ENCODE measurements around the gene TACC2. TPM values are rescaled to one million over a fixed set of nuclear protein-coding genes. Genes with fewer than 3 reads are reported as not detected.

Gene TACC2
- total and polyA plus RNA-seq, 9 of the 15 experiments (the other 6 are each of a cell fraction or from before 2014, with no cell fraction given): under 0.01 to 0.35 (median 0.03) TPM; not detected in 6

DNA sequence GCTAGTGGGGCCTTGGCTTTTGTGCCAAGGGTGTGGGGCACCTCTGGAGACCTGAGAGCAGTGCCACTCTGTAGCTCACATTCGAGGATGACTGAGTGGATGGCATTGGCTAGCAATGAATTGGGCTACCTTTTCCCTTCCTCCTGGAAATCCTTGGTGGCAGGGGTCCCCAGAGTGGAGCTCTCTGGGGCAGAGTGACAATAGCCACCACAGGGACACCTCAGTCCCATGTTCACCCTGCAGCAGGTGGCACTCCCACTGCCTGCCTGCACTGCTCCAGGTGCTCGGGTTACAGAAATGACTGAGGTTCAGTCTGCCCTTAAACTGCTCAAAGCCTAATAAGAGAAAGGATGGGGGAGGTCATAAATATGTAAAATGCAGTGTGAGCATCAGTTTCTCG lies 300.0 kb downstream of the TACC2 start:
- H3K79me2 ChIP-seq (ENCODE audit: control insufficient read depth, insufficient read depth, low read length): no peaks in the 10 kb centered on the region
- BruUV-seq (replicated peaks): no TSS peak
- 0% methylated on average over 2 of the region's 3 CpGs for WGBS (ENCODE audit: insufficient coverage, low coverage, missing lambda C conversion rate)
- no peaks in the 10 kb centered on the region for H3K9me1 ChIP-seq (ENCODE audit: control insufficient read depth, insufficient read depth, low read length)
- H3K9me3 ChIP-seq (replicated peaks; ENCODE audit: control insufficient read depth, insufficient read depth, low read depth, low read length): no peaks in the 10 kb centered on the region
- no peak overlapping the region for H3K9ac ChIP-seq (ENCODE audit: insufficient read depth in 1 of 2, low read depth in 2 of 2, low read length in 2 of 2)
- no peak overlapping the region for H3K4me3 ChIP-seq
- H2AFZ ChIP-seq (ENCODE audit: low read depth, low read length): no peak overlapping the region
- H3K27ac ChIP-seq (ENCODE audit: extremely low read depth, low read depth, low read length): no peak overlapping the region
- H3K4me1 ChIP-seq (replicated peaks in 1 of 2; ENCODE audit: control insufficient read depth in 2 of 2, insufficient read depth in 2 of 2, low read length in 2 of 2): no peaks in the 10 kb centered on the region
- DNase-seq (ENCODE audit: extremely low read depth in 1 of 4, low spot score in 3 of 4) (no peak), FAIRE-seq (no peak), ATAC-seq (no peak)
- H3K27me3 ChIP-seq (ENCODE audit: control insufficient read depth in 2 of 2, insufficient read depth in 2 of 2, low read length in 2 of 2): no peaks in the 10 kb centered on the region; a peak in 1 of 5 replicates
- ChIA-PET POLR2A (no interaction called here), CTCF (ENCODE audit: low intra/inter-chr PET ratio) (no interaction called here)
- H4K20me1 ChIP-seq (replicated peaks; ENCODE audit: control insufficient read depth, insufficient read depth, low read length): no peaks in the 10 kb centered on the region
- H3K4me2 ChIP-seq (ENCODE audit: insufficient read depth, low read length): no peak overlapping the region
- no peaks in the 10 kb centered on the region for H3K36me3 ChIP-seq (ENCODE audit: control insufficient read depth, insufficient read depth, low read length)
- intact Hi-C loops (cut with micrococcal nuclease) (no loop called here), in situ Hi-C loops (cut with MboI) (no loop called here)
- TF ChIP-seq ZNF79 (CRISPR knock-in tag; IDR thresholded peaks at IDR 0.05; ENCODE audit: low read depth) (no peak), KDM5B (IDR thresholded peaks at IDR 0.05; ENCODE audit: insufficient replicate concordance, low read depth, low read length) (no peak), NFE2L1 (tag; IDR thresholded peaks at IDR 0.05; ENCODE audit: borderline replicate concordance, low read depth) (no peak), SMARCA4 (IDR thresholded peaks at IDR 0.05) (no peak), LARP7 (IDR thresholded peaks at IDR 0.05) (no peak), DNMT1 (IDR thresholded peaks at IDR 0.05) (no peak), U2AF2 (optimal IDR thresholded peaks at IDR 0.05; ENCODE audit: low read depth, low read length) (no peak), EZH2 (IDR thresholded peaks at IDR 0.05; ENCODE audit: borderline replicate concordance, low read depth, low read length) (no peak), GTF2E2 (tag; IDR thresholded peaks at IDR 0.05) (no peak), SETDB1 (IDR thresholded peaks at IDR 0.05; ENCODE audit: low read length) (no peak)
- TF ChIP-seq, protein P1, sequence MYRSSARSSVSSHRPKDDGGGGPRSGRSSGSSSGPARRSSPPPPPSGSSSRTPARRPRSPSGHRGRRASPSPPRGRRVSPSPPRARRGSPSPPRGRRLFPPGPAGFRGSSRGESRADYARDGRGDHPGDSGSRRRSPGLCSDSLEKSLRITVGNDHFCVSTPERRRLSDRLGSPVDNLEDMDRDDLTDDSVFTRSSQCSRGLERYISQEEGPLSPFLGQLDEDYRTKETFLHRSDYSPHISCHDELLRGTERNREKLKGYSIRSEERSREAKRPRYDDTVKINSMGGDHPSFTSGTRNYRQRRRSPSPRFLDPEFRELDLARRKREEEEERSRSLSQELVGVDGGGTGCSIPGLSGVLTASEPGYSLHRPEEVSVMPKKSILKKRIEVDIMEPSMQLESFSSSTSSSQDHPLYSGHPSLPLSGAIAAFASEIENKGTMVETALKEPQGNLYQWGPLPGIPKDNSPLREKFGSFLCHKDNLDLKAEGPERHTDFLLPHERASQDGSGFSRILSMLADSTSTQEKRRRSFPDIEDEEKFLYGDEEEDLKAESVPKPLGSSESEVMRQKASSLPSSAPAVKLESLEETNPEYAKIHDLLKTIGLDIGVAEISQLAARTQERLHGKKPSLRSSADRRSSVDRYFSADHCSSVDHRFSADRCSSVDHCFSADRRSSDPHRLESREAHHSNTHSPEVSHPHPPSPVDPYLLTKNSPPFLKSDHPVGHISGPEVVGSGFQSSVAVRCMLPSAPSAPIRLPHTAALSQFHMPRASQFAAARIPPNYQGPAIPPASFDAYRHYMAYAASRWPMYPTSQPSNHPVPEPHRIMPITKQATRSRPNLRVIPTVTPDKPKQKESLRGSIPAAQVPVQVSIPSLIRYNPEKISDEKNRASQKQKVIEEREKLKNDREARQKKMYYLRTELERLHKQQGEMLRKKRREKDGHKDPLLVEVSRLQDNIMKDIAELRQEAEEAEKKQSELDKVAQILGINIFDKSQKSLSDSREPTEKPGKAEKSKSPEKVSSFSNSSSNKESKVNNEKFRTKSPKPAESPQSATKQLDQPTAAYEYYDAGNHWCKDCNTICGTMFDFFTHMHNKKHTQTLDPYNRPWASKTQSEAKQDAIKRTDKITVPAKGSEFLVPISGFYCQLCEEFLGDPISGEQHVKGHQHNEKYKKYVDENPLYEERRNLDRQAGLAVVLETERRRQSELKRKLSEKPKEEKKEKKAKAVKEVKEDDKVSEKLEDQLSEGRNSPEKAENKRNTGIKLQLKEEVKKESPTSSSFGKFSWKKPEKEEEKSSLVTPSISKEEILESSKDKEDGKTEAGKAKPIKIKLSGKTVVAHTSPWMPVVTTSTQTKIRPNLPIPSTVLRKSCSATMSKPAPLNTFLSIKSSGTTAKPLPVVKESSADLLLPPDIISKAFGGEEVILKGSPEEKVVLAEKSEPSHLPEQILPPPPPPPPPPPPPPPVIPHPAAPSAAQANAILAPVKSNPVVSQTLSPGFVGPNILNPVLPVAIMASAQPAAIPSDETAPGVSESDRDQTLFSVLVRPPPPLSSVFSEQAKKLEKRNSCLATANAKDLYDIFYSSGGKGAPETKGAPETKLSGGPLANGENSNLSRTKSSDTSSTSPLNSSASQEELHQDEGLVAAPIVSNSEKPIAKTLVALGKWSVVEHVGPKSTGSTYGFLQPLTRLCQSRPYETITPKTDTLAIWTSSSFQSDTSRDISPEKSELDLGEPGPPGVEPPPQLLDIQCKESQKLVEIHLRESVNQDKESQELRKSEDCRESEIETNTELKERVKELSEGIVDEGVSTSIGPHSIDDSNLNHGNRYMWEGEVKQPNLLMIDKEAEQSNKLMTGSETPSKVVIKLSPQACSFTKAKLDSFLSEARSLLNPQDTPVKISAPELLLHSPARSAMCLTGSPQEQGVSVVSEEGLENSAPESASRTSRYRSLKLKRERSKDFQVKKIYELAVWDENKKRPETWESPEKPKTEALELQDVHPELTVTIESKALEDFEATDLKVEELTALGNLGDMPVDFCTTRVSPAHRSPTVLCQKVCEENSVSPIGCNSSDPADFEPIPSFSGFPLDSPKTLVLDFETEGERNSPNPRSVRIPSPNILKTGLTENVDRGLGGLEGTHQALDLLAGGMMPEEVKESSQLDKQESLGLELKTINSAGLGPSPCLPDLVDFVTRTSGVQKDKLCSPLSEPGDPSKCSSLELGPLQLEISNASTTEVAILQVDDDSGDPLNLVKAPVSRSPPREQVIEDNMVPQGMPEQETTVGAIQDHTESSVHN (IDR thresholded peaks at IDR 0.05; ENCODE audit: borderline replicate concordance in 1 of 2, low read depth in 1 of 2): no peak
- TF ChIP-seq, protein P2, sequence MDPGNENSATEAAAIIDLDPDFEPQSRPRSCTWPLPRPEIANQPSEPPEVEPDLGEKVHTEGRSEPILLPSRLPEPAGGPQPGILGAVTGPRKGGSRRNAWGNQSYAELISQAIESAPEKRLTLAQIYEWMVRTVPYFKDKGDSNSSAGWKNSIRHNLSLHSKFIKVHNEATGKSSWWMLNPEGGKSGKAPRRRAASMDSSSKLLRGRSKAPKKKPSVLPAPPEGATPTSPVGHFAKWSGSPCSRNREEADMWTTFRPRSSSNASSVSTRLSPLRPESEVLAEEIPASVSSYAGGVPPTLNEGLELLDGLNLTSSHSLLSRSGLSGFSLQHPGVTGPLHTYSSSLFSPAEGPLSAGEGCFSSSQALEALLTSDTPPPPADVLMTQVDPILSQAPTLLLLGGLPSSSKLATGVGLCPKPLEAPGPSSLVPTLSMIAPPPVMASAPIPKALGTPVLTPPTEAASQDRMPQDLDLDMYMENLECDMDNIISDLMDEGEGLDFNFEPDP (CRISPR knock-in tag; IDR thresholded peaks at IDR 0.05): no peak
- TF ChIP-seq, protein P3, sequence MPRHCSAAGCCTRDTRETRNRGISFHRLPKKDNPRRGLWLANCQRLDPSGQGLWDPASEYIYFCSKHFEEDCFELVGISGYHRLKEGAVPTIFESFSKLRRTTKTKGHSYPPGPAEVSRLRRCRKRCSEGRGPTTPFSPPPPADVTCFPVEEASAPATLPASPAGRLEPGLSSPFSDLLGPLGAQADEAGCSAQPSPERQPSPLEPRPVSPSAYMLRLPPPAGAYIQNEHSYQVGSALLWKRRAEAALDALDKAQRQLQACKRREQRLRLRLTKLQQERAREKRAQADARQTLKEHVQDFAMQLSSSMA (CRISPR knock-in tag; IDR thresholded peaks at IDR 0.05): no peak
